MV-4-11 (cell line): ENCODE data around the gene PPP1R8.

Experiments used
- DNase-seq: peaks from one replicate; lab custom pipeline; 2025; lab: John Stamatoyannopoulos, UW

The PPP1R8 gene

DNA sequence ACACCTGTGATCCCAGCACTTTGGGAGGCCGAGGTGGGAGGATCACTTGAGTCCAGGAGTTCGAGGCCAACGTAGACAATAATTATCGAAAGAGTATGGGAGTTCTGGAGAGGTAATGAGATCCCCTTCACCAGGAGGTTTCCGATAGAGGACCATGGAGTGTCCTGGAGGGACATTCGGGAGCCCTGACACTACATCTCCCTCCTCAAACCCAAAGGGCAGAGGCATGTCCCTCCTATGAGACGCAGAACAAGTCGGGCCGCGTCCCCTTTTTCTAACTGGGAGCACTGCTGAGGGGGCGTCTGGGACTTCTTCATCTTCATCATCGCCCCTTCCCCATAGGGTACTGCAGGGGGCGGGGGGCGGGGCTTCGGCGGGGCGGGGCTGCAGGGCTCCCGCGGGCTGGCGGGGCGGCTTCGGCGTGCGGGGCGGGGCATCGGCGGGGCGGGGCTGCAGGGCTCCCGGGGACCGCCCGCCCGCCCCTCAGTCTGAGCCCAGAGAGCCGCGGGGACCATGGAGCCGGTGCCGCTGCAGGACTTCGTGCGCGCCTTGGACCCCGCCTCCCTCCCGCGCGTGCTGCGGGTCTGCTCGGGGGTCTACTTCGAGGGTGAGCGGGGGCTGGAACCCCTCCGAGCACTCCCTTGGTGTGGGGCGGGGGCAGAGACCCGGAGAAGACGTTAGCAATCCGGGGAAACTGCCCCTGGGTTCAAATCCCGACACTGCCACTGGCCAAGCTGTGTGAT lies 41.6 kb downstream of the PPP1R8 start, which contains the start of gene THEMIS2:
Gene THEMIS2 (plus strand): TSS at position 486 of the 743 bp plus-strand sequence. CDS start 28 bp downstream, at position 514.
- no peak for DNase-seq

DNA sequence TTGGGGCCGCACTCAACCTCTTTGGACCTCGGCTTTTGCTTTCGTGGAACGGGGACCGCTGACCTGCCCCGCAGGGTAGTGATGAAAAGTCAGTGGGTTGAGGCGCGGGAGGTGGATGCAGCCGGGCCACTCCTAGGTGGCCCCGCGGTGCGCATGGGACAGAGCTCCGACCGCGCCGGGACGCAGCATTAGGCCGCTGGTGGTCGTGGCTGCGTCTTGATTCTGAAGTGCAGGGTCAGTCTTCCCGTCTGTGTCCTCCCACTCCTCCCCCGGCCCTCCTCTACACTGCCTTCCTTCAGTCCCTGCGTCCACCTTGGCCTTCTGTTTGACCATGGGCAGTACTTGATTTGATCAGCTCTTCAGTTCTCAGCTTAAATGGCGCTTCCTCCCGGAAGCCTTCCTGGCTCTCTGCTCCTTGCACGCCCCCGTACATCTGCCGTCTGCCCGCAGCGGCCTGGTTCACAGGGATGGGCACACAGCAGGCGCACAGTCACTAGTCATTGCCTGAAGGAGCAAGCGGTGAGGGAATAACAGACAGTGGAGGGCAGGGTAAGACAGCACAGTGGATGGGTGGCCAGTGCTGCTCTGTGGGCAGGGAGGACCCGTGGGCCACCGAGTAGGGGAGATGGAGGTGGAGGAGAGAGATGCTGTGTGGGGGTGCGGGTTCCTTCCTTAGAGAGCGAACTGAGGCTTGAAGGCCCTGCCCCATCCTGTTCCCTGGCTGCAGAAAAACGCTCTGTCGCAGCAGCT lies 42.4 kb downstream of the PPP1R8 start:
- peak; percentile 36 for DNase-seq

DNA sequence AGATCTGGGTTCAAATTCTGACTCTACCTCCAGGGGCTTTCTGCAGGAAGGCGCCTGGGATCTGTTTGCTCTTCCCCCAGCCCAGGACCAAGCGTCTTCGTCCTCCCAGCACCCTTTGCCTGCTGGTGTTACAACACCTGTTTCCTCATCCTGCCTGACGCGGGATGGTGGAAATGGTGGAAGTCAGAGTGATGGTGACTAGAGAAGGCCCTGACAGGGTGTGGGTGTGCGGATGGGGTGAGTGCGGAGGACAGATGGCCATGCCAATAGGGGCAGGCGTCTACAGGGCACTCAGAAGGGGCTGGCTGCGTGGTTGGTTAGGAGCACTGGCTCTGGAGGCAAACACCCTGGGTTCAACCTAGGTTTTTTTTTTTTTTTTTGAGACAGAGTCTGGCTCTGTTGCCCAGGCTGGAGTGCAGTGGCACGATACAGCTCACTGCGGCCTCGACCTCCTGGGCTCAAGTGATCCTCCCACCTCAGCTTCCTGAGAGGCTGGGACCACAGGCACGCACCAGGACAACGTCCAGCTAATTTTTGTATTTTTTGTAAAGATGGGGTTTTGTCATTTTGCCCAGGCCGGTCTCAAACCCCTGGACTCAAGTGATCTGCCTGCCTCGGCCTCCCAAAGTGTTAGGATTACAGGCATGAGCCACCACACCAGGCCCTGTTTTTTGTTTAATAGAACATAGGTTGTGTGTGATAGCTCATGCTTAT lies 43.2 kb downstream of the PPP1R8 start:
- no peak for DNase-seq

DNA sequence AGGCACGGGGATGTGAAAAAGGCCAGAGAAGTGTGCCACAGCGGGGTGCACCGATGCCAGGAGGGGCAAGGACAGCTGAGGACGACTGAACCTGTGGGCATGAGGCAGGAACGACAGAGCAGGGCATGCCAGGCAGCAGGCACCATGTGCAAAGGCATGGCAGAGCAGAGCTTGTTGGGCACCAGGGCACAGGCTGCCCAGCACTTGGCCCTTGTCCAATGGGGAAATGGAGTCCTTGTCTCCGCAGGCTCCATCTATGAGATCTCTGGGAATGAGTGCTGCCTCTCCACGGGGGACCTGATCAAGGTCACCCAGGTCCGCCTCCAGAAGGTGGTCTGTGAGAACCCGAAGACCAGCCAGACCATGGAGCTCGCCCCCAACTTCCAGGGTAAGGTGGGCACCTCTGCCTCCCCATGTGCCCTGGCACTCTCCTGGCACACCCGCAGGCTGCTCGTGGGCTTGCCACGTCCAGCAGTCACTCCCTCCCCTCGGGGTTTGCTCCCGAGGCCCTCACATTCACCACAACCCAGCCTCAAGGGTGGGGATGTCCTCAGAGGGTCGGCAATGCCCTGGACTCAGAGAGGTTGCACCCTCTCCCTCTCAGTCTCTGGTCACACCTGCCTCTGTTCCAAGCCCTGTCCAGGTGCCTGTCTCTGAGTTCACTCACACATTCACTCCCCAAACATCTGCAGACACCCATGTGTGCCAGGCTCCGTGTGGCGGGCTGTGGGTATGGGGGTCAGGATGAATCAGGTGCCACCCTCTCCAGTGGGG lies 45.9 kb downstream of the PPP1R8 start:
- no peak for DNase-seq

DNA sequence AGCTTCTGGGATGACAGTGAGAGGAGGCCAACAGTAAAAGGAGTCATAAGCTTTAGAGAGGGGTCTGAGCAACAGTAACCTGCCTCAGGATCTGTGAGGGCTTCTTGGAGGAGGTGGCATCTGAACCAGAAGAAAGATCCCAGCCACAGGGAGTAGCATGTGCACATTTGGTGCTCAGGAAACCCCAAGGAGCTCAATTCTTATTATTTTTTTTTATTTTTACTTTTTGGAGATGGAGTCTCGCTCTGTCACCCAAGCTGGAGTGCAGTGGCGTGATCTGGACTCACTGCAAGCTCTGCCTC lies 46.5 kb downstream of the PPP1R8 start:
- DNase-seq = no peak

DNA sequence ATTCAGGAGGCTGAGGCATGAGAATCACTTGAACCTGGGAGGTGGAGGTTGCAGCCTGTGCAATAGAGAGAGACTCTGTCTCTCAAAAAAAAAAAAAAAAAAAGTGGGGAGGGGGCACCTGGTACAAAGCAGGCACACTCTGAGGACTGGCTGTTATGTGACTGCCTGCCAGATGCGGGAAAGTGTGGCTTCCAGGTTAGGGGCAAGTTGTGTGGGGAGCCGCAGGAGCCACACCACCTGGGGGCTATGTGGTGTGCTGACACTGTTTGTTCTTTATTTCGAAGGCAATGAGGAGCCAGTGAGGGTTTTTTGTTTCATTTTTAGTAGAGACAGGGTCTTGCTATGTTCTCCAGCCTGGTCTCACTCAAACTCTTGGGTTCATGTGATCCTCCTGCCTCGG lies 47.5 kb downstream of the PPP1R8 start:
- no peak for DNase-seq

DNA sequence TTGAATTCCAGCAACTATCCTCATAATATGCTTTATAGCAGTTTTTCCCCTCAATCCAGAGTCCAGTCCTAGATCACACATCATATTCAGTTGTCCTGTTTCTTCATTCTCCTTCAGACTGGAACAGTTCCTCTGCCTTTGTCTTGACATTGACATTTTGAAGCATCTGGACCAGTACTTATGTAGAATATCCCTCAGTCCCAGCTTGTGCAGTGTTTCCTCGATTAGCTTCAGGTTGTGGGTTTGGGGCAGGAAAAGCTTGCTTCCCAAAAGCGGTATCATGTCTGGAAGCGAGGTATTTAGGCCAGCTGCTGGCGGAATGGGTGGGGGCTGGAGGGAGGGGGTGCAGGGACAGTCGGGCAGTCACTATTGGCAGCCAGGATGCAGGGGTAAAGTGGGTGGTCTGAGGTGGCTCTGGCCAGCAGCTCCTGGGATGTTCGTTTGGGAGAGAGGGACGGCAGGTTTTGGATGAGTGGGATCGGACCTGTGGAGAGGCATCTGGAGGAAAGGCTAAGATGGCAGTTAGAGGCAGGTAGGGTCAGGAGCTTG lies 48.3 kb downstream of the PPP1R8 start:
- DNase-seq = no peak

DNA sequence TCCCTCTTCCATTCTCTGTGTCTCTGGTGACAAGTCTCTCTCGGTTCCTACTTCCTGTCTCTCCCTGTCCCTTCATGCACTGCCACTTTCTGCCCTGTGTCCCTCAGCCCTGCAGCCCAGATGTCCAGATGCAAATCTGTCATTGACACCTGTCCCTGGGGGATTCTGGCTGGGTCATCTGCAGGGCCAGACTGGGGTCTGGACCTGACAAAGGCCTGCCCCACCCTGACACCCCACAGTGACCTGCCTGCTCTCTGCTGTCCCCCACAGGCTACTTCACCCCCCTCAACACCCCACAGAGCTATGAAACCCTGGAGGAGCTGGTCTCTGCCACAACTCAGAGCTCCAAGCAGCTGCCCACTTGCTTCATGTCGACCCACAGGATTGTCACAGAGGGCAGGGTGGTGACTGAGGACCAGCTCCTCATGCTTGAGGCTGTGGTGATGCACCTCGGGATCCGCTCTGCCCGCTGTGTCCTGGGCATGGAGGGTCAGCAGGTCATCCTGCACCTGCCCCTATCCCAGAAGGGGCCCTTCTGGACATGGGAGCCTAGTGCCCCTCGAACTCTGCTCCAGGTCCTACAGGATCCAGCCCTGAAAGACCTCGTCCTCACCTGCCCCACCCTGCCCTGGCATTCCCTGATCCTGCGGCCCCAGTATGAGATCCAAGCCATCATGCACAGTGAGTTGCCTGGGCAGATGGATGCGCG lies 48.9 kb downstream of the PPP1R8 start:
- no peak for DNase-seq

DNA sequence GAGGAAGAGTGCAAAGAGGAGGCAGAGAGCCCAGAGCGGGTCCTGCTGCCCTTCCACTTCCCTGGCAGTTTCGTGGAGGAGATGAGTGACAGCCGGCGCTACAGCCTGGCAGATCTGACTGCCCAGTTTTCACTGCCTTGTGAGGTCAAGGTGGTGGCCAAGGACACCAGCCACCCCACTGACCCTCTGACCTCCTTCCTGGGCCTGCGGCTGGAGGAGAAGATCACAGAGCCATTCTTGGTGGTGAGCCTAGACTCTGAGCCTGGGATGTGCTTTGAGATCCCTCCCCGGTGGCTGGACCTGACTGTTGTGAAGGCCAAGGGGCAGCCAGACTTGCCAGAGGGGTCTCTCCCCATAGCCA lies 51.9 kb downstream of the PPP1R8 start:
- no peak for DNase-seq

DNA sequence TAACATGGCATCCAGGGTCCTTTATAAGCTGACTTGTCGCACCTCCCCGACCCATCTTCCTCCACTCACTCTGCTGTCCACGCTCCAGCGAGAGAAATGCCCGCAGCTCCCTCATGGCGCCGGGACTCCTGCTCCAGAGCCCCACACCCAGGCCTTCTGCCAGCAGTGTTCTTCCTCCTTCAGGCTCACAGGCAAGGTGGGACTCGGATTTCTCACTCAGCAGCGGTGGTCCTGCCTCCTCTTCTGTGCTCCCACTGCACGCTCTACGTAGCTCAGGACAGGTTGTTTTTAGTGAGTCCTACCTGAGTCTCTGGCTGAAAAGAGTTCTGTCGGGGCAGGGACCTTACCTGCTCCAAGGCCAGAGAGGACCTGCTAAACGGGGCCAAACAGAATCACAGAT lies 53.0 kb downstream of the PPP1R8 start:
- DNase-seq = no peak

DNA sequence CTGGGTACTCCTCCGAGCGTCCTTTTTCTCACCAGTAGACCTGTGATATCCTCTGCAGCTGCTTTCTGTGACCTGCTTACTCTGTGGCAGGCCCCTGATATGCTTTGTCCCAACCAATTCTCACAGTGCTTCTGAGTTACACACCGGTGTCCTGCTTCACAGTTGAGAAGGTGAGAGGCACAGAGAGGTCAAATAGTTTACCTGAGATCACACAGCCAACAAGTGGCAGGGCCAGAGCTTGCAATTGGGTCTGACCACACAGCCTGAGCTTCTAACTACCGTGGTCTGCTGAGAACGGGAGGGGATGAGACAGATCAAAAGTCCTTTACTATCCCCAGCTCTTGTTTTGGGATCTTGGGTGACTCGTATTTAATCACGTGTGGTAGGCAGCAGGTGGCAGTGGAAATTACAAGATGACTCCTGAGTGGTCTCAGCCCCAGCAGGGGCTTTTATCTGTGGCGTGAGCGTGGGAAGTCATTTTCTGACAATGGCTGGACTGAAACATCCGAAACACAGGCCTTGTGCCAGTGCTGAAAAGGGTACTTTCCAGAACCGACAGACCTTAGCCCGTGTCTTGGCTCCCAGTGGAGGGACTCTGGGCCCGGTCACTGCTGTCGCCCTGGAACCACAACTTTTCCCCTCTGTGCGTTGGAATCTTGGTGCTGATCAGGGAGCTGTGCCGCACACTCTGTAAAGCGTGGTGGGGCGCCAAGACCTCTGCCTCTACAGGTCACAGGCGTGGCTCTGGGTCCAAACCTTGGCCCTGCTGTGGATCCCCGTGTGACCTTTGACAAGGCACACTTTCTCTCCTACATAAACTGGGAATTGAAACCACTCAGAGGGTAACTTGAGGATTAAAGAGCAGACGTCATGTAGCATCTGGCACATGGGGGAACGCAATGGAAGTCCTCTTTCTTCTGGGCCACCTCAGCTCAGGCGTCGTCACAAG lies 53.7 kb downstream of the PPP1R8 start:
- DNase-seq = peak; percentile 93

DNA sequence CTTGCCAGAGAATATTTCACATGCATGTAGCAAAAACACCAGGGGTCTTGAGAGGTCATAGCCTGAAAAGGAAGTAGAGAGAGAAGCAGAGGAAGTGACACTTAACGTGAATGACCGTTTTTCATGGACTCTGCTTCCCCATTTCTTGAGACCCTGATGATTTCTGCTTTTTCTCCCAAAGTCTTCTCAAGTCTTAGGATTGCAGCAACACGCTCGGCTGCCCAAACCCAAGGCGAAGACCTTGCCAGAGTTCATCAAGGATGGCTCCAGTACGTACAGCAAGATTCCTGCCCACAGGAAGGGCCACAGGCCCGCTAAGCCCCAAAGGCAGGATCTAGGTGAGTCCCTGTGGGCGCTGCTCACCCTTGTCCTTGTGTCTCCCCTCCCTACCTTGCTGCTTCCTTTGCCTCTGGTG lies 54.5 kb downstream of the PPP1R8 start:
- DNase-seq = peak; percentile 97

DNA sequence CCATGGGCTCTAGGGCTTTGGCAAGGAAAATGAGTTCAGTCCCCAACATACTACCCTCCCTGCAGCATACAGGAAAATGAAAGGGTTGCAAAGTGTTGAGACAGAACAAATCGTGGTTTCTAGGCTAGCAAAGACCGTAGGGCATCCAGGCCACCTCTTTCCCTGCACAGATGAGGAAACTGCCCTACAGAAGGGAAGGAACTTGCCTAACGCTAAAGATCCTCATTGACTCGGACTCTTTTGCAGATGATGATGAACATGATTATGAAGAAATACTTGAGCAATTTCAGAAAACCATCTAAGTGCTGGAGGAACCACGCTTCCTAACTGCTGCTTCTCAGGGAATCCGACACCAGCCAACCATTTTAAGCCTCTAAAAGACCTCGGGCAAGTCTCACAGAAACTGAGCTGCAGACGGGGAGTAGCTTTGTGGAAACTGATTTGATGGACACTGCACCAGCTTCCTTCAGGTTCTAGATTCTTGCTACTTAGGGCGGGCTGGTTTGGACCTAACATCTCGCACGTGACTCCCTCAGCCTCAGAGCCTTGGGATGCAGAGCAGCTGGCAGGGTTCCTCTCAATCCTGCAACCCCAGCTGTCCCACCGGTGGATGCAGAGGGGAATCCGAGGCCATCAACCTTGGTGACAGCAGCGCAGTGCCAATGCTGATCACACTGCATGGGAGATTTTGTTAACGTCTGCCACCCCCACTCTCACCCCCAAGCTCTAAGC lies 55.2 kb downstream of the PPP1R8 start:
- peak; percentile 98 for DNase-seq

DNA sequence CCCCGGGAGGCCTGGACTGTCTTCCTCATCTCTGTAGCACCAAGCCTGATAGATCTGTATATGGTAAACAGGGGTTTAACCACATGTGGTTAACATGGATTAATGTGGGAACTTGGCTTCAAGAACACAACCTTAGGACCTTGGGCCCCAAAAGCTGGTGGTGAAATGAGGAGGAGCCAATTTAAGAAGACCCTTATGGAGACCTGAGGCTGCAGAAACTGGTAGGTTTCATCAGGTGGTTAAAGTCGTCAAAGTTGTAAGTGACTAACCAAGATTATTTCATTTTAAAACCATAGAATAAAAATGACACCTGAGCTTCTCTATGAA lies 55.7 kb downstream of the PPP1R8 start:
- DNase-seq = peak; percentile 73

DNA sequence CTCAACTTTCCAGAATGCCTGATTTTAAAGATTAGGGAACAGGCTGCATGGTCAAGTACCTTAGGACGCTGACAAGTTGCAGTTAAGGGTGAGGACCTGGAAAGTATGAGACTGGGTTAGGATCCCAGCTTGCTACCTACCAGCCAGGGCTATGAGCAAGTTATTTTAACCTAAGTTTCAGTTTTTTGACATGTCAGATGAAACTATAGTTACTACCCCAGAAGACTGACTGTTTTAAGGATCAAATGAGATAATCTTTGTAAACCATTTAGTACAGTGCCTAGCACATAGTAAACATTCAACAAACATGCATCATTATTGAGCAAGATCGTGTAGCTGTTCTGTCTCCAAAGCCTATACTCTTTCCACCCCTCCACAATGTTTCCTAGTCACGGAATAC lies 56.2 kb downstream of the PPP1R8 start:
- DNase-seq = no peak

DNA sequence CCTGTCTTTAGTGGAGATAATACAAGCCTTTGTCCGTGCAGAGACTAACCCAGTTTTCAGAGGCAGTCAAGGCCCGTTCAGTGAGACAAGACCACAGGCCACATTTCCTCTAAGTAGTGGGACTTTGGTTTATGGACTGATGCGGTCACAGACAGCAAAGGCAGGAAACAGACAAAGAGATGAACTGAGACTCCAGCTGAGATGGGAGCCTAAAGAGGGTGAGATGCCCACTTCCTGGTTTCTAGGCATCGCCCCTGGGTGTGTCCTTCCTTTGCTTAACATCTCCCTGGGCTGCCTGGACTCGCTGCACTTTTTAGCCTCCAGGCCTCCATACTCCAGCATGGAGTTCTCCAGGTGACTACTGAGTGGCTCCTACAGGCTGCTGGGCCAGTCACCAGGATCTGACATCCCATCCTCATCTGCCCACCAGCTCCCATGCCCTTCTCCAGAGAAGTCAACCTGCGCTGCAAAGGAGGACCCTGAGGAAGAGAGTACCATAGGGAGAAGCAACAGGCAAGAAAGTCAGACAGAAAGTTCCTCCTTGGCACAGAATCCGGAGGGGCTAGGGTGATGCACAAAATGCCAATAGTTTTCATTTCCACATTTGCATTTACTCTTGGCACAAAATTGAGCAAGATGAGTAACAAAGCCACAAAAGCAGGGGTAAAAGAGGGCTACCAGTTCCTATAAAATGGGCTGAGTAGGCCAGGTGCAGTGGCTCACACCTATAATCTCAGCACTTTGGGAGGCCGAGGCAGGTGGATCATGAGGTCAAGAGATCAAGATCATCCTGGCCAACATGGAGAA lies 56.8 kb downstream of the PPP1R8 start:
- DNase-seq = peak; percentile 95

DNA sequence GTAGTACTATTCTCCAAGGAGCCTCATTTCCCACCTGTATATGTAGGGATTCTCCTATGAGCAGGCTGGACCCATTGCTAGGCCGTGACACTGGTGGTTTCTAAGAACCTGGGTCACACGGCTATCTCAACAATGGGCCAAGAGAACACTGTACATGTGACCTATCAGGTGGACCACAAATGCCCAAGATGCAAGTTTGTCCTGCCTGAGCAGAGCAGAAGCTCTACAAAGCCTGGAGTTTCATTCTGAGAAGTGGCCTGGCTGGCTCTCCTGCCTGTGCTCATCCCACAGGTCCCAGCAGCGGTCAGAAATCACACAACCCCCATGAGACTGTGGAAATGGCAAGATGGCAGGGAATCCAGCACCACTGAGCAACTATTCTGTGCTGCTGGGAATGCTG lies 58.9 kb downstream of the PPP1R8 start:
- no peak for DNase-seq

DNA sequence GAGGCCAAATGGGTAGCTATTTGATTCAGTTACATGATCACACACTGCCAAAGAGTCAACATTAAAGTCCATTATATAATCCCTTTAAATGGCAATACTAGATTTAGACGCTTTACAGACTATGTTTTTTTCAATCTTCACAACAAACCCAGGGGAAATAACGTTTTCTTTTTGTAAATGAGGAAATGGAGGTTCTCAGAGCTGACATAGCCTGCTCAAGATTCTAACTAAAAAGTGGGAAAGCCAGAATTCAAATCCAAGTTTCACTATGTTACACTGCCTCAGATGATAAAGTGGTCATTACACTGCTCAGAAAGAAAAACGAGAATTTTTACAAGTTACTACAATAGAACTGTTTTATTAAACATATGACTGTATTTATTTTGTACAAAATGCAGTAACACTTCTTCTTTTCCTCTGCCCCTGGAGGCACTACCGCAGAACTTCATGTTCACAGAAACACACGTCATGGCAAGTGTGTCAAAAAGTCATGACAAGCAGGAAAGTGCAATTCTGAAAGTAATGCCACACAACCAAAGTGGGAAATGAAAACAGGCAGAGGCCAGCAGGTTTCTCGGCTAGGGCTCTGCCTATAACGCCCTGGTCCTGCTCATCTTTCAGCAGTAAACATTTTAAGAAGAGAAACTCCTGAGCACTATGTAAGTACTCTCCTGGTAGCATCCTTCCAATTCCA lies 60.8 kb downstream of the PPP1R8 start:
- DNase-seq = peak; percentile 91
